GM19351 (cell line): ENCODE results near the gene C1orf159.
"Not testable (repeated sequence)": the region's sequence is repeated elsewhere in the genome, so short reads cannot be mapped to it uniquely, and the experiment has no call there.

Source experiments
- ATAC-seq: cut with Tn5 transposase; IDR thresholded peaks from one replicate; pipeline ENCODE4 v1.9.1; 2021; ENCODE audit warnings: mild to moderate bottlenecking, moderate library complexity; ENCODE audit not compliant: unreplicated experiment

The C1orf159 gene

GRCh38 chr1:1150100-1150499 lies 34.2 kb upstream of the C1orf159 start:
- ATAC-seq, result no peak

- no peak for ATAC-seq
Measured at GRCh38 chr1:1149416-1149815, 33.5 kb upstream of the C1orf159 start.

GRCh38 chr1:1148569-1148968 lies 32.7 kb upstream of the C1orf159 start:
- no peak for ATAC-seq

GRCh38 chr1:1148061-1148460 lies 32.2 kb upstream of the C1orf159 start:
- ATAC-seq, result no peak

- no peak for ATAC-seq
Measured at GRCh38 chr1:1146596-1146995, 30.7 kb upstream of the C1orf159 start.

- ATAC-seq, result no peak
Measured at GRCh38 chr1:1146026-1146425, 30.1 kb upstream of the C1orf159 start.

GRCh38 chr1:1145547-1145914 lies 29.6 kb upstream of the C1orf159 start:
- no peak for ATAC-seq

GRCh38 chr1:1144843-1145546 lies 29.1 kb upstream of the C1orf159 start:
- no peak for ATAC-seq

- no peak for ATAC-seq
Measured at GRCh38 chr1:1144122-1144842, 28.4 kb upstream of the C1orf159 start.

- no peak for ATAC-seq
Measured at GRCh38 chr1:1143636-1144035, 27.7 kb upstream of the C1orf159 start.

GRCh38 chr1:1142844-1143243 lies 27.0 kb upstream of the C1orf159 start:
- ATAC-seq, result no peak

- ATAC-seq, result not testable (repeated sequence)
Measured at GRCh38 chr1:1142352-1142751, 26.5 kb upstream of the C1orf159 start.

- no peak for ATAC-seq
Measured at GRCh38 chr1:1141911-1142250, 26.0 kb upstream of the C1orf159 start.

- ATAC-seq, result no peak
Measured at GRCh38 chr1:1141244-1141910, 25.5 kb upstream of the C1orf159 start.

- no peak for ATAC-seq
Measured at GRCh38 chr1:1140673-1141072, 24.8 kb upstream of the C1orf159 start.

- ATAC-seq, result no peak
Measured at GRCh38 chr1:1137256-1138045, 21.6 kb upstream of the C1orf159 start.

- ATAC-seq, result no peak
Measured at GRCh38 chr1:1136547-1137230, 20.8 kb upstream of the C1orf159 start.

- no peak for ATAC-seq
Measured at GRCh38 chr1:1135339-1136136, 19.6 kb upstream of the C1orf159 start.

- ATAC-seq, result no peak
Measured at GRCh38 chr1:1134300-1134970, 18.5 kb upstream of the C1orf159 start.
